ENCODE results near the gene HTT. TPM values are rescaled to one million over a fixed set of nuclear protein-coding genes. Genes with fewer than 3 reads are reported as not detected.

HTT gene
- total and polyA plus RNA-seq, 10 of the 15 experiments (the other 5 are each of a cell fraction or from before 2014, with no cell fraction given), result 3.3 to 113 (median 43.3) TPM

GRCh38 chr4:3077796-3078195 is 3.3 kb downstream of the HTT start (continued):
- TF ChIP-seq SKIL (IDR thresholded peaks at IDR 0.05; ENCODE audit: low read depth, poor library complexity, severe bottlenecking), result peak; percentile 70
- peak; percentile 83 for TF ChIP-seq POLR2AphosphoS5 (IDR thresholded peaks at IDR 0.05; ENCODE audit: low read length)
- TF ChIP-seq ATF7 (IDR thresholded peaks at IDR 0.05; ENCODE audit: low read depth), result peak; percentile 37; the same call in 1 of the 2 replicates
- TF ChIP-seq BCL3 (IDR thresholded peaks at IDR 0.05; ENCODE audit: borderline replicate concordance, insufficient read depth, low read depth, low read length, poor library complexity, severe bottlenecking), result peak; percentile 74
- peak; percentile 95 for TF ChIP-seq MTA2 (IDR thresholded peaks at IDR 0.05; ENCODE audit: low read depth)
- peak; percentile 93 to 97 for TF ChIP-seq EP300 (IDR thresholded peaks at IDR 0.05; ENCODE audit: borderline replicate concordance in 1 of 2, control insufficient read depth in 1 of 2, low read depth in 2 of 2, low read length in 2 of 2)
- peak; percentile 81 to 86 for TF ChIP-seq IKZF2 (IDR thresholded peaks at IDR 0.05)
- peak; percentile 62; the same call in 1 of the 2 replicates for TF ChIP-seq RELB (IDR thresholded peaks at IDR 0.05; ENCODE audit: low read depth)
- TF ChIP-seq MEF2B (IDR thresholded peaks at IDR 0.05; ENCODE audit: partially characterized antibody, poor library complexity, severe bottlenecking), result no peak
- TF ChIP-seq ETV6 (conservative IDR thresholded peaks at IDR 0.05 in 1 of 2, IDR thresholded peaks at IDR 0.05 in 1 of 2; ENCODE audit: borderline replicate concordance in 1 of 2, low read depth in 1 of 2), result peak in 1 of 2 experiments; percentile 46; a peak in 1 of 4 replicates
- 0 out of 2 replicates have a peak, but pooled peaks have one; percentile 6 for TF ChIP-seq RAD21 (IDR thresholded peaks at IDR 0.05; ENCODE audit: insufficient read depth, low read depth, low read length)
- TF ChIP-seq MXI1 (IDR thresholded peaks at IDR 0.05; ENCODE audit: low read depth, low read length), result peak; percentile 85
- no peak for TF ChIP-seq GATAD2B (conservative IDR thresholded peaks at IDR 0.05; ENCODE audit: low read depth)
- peak; percentile 97 for TF ChIP-seq BCL11A (IDR thresholded peaks at IDR 0.05; ENCODE audit: low read depth, low read length)
- TF ChIP-seq TCF3 (IDR thresholded peaks at IDR 0.05; ENCODE audit: borderline replicate concordance, insufficient read depth, low read depth, low read length), result peak; percentile 43; the same call in 1 of the 2 replicates
- TF ChIP-seq MYB (IDR thresholded peaks at IDR 0.05; ENCODE audit: borderline replicate concordance, low read depth, low read length), result peak; percentile 66; the same call in 1 of the 2 replicates
- peak; percentile 65; the same call in 1 of the 2 replicates for TF ChIP-seq IKZF1 (conservative IDR thresholded peaks at IDR 0.05)
- peak; percentile 78; the same call in 2 of the 3 replicates for TF ChIP-seq POU2F2 (IDR thresholded peaks at IDR 0.05; ENCODE audit: borderline replicate concordance, low read depth, low read length)
- peak; percentile 63; the same call in 1 of the 2 replicates for TF ChIP-seq CHD2 (IDR thresholded peaks at IDR 0.05; ENCODE audit: borderline replicate concordance, low read depth, low read length)
- TF ChIP-seq ZBED1 (IDR thresholded peaks at IDR 0.05; ENCODE audit: borderline replicate concordance), result peak; percentile 78; the same call in 1 of the 2 replicates
- TF ChIP-seq ELK1 (IDR thresholded peaks at IDR 0.05; ENCODE audit: low read depth, low read length), result 0 out of 2 replicates have a peak, but pooled peaks have one; percentile 28
- TF ChIP-seq SRF (IDR thresholded peaks at IDR 0.05; ENCODE audit: low read depth in 2 of 2, low read length in 2 of 2), result 0 out of 4 replicates have a peak, but pooled peaks of 1 of the 2 experiments have one; percentile 58
- TF ChIP-seq JUNB (IDR thresholded peaks at IDR 0.05), result peak; percentile 90
- TF ChIP-seq MEF2A (IDR thresholded peaks at IDR 0.05; ENCODE audit: insufficient read depth, low read depth, low read length), result 0 out of 2 replicates have a peak, but pooled peaks have one; percentile 57

All from GM12878 (cell line).